Activated CD4-positive, alpha-beta T cell treated with anti-CD3 and anti-CD28 coated beads, Interleukin-2, amount 50 U/mL, for 1 hour (primary cell): ENCODE measurements around the gene CCR5AS.
"Not testable (repeated sequence)": the region's sequence is repeated elsewhere in the genome, so short reads cannot be mapped to it uniquely, and the experiment has no call there.

Experiments used
- DNase-seq: peaks from one replicate; pipeline ENCODE4 v3.0.0-alpha.2; 2020

CCR5AS gene

DNA sequence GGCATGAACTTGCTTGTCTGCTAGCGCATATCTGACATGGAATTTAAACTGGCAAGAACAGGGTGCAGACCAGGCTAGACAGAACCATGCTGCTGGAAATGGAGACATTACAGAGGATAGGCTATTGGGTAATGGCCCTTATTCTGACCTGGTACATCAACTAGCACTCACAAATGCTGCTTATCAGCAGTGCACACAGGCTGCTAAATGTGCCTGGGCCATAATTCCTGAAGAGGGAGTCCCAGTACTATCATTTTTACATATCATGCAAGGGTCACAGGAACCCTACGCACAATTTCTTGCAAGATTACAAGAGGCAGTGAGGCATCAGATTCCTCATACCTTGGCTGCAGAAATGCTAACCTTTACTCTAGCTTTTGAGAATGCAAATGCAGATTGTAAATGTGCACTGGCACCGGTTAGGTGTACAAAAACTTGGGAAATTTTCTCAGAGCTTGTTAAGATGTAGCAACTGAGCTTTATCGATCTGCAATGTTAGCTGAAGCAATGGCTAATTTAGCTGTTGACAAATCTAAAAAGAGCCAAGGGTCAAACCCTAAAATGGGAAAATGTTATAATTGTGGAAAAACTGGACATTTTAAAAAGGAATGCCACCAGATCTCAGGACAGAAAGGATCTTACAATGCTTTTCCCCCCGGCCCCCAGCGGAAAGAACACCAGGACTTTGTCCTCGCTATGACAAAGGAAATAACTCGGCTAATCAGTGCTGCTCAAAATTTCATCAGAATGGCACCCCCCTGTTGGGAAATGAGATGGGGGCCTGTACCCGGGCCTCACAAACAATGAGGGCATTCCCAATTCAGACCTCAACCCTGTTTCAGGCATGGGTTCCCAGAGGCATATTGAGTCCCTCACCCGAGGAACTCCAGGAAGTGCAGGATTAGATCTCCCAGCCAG is 21.3 kb upstream of the CCR5AS start:
- no peak for DNase-seq

DNA sequence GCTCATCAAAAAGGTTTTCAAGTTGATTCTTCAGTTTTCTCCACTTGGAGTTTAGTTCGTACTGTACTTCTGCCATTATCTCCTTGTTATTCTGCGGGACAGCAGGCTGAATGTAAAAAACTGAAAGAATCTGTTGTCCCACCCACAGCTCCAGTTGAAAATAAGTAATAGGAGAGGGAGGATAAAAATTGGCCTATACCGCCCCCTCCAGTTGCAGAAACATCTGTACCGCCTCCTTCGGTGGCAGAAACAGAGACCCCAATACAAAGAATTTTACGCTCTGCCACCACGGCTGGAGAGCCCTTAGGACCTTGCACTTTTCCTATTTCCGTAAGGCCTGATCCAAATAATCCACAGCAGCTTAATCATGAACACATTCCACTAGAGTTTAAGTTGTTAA is 20.5 kb upstream of the CCR5AS start:
- not testable (repeated sequence) for DNase-seq

DNA sequence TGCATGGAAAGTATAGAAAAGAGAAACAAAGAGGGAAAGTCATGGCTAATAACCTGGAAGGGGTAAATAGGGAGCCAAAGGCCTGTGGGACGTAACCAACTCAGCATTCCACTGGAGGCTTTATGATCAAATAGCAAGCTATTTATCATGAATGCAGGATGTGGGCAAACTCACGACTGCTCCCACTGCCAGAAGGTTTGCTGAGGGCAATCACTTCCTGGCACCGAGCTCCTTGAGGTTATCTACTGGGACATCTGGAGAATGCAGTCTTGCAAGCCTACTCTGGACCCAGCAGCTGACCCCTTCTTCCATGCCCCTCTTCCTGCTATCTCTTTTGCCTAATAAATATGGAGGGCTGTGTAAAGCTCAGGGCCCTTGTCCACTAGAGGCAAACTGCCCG is 19.6 kb upstream of the CCR5AS start:
- not testable (repeated sequence) for DNase-seq

DNA sequence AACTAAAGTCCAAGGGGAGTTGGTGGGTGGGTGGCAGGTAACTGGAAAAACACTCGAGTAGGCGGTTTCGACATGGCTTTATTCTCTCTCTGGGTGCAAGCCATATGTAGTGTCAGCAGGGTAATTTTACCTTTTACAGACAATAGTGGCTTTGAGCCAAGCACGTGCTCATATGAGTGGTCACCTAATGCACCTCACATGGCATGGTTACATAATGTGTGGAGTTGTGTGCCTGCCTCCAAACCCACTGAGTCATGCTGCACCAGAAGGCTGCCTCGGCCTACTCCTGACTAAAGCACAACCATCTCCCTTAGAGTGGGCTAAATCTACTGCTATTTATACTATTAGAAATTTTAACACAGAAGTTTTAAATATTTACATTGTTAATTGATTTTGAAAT is 16.7 kb upstream of the CCR5AS start:
- DNase-seq = no peak

DNA sequence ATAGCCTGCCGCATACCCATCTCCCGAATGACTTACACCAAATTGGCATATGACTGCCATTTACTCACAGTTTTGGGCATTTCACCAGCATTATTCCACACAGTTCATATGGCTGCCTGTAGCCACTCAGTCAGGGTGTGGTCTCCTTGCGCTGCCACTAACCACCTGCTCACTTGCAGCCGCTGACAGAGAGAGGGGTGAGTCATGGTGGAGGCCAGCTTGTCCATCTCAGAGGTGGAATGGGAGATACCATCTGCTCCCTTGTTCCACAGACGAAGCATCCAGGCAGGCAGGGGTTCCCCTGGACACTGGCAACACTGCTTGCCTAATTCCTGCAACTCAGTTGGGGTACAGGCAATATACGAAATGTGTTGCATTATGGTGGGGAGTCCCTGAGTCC is 15.8 kb upstream of the CCR5AS start:
- DNase-seq = no peak

DNA sequence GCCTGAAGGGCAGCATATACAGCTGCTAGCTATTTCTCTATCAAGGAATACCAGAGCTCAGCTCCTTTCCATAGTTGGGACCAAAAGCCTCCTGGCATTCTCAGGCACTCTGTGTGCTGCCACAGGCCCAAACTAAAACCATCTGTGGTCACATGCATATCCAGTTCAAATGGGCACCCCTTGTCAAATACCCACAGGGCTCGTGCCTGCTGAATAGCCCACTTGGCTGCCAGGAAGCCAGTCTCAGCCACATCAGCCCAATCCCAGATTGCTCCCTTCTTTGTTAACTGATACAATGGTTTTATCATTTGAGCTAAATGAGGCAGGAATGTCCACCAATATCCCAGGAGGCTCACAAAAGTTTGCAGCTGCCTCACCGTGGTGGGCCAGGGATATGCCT is 14.1 kb upstream of the CCR5AS start:
- no peak for DNase-seq

DNA sequence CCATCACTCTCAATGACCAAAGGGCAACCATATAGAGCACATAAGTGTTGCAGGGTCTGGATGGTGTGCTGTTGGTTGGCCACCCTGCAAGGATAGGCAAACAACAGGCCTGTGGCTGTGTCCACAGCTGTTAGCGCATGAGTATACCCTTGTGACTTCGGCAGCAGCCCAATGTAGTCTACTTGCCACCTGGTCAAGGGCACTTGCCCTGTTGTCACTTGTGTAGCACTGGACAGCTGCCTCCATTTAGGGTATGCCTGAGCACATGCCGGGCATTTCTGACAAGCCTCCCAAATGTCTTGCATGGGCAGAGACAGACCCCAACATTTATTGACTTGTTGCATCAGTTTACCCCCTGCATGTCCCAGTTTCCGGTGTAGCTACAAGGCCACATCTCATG is 12.9 kb upstream of the CCR5AS start:
- DNase-seq = no peak

DNA sequence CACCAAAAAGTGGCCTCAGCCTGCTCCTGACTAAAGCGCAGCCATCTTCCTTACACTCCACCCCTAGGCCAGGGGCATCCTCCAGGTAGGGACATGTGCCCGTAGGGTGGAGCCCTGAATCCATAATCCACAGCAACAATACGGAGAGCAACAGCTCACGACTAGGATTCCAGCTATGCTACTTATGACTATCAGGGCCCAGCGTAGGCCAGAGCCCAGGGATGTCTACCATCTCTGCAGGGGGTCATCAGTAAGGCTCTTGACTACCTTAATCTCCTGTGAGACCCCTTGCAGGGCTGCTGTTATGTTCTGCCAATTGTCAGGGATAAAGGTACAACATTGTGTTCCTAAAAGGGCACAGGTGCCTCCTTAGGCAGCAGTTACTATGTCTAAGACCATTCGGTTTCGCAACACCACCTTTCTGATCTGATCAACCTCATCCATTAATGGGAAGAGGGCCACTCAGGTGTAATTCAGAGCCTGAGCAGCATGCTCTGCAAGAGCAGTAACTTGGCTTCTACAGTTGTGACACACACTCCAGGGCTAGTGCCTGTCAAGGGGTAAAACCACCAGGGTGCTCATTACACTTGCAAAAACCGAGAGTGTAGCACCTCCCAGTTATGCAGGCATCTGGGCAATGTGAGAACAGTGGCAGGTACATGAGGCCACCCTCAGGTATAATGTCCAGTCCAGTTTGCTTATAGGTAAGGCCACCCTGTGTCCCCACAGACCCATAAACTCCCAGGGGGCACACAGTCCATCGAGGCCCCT is 11.2 kb upstream of the CCR5AS start:
- DNase-seq = no peak

DNA sequence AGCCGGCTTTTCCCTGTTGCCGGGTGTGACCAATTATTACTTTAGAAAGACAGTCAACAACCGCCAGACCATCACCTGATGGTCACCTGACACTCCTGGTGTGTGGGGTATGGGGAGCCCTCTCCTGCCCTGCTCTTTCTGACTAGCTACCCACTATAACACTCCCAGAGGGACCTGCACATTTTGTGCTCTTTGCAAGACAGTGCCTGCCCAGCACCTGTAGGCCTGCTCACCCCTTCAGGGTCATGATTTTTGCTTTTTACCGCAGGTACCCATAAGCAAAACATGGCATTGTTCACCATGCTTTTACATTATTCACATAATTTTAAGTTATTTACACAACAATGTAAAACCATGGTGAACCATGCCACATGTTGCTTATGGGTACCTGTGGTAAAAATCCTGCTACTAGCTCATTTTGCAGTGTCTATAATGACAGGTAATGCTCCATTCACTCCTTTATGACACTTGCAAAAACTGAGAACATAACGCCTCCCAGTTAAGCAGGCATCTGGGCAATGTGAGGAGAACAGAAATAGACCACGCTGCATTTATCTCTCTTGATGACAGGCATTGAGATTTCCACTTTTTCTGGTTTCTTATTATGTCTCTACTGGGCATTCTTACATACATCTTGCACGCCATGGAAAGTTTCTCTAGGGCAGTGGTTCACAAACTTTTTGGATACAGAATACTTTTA is 10.1 kb upstream of the CCR5AS start:
- DNase-seq = no peak

DNA sequence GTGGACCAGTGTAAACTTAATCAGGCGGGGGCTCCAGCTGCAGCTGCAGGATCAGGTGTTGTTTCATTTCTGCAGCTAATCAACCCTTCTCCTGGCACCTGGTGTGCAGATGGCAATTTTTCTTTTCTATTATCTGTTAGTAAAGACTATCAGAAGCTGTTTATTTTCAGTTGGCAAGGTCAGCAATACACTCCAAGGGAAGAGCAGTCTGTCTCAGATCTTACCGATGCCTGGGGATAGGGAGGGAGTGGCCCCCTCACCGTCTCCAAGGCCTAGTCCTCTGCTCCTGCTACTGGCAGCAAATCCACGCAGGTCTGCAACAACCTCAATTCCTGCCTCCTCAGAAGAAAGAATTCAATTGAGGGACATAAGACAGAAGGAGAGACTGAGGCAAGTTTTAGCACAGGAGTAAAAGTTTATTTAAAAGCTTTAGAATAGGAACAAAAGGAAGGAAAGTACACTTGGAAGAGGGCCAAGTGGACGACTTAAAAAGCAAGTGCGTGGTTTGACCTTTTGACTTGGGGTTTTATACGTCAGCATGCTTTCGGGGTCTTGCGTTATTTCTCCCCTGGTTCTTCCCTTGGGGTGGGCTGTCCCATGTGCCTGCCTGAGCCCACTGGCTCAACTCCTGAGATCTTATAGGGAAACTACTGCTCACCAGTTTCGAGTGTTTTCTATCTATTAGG is 9.4 kb upstream of the CCR5AS start:
- DNase-seq = no peak

DNA sequence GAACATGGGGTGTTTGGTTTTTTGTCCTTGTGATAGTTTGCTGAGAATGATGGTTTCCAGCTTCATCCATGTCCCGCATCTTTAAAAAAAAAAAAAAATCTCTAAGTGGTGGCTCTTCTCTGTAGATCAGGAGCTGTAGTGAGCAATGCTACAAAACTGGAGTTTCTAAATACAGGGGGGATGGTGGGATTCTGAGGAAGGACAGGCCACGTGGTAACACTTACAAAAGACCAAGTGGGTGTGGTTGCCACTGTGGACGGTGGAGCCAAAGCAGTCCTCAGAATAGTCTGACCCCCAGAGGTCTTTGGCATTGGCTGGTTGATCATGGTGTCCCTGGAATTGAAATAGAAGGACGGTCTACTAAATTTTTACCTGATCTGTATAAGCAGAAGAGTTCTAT is 7.9 kb upstream of the CCR5AS start:
- DNase-seq = no peak

DNA sequence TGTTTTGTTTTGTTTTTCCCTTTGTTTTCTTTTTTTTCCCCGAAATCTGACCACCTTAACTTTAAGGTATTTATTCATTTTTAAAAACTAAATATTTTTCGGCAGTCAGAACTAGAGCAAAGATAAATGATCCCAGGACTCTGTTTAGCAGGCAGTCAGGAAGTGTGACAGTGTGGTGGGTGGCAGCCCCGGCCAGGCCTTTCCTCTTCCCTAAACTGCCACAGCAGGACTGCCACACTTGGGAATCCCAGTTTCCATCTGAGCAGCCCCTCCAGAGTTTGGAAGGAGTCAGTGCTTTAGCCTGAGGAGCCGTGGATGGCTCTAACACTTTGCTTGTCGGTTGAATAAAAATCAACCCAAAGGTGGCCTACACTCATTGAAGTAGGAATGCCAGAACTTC is 7.1 kb upstream of the CCR5AS start:
- no peak for DNase-seq

DNA sequence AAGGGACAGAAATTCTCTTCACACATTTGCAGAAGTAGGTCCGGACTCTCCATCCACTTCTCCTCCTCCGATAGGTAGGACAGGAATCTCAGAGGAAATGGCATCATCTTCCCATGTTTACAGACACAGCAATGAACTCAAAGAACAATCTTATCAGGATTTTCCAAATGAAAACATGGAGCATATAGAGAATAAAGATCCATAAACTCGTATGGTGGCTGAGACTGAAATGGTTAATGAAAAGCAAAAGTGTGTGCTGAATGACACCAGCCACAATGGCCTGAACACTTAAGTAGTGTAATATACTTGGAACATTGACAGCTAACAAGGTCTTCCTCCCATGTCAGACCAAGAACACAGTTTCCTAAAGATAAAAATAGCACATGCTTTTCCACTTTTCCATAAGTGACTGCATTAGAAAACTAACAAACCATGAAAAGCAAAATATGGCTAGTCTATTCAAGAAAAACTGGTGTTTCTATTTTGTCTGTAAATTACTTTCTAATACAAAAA is 6.0 kb upstream of the CCR5AS start:
- DNase-seq = no peak

DNA sequence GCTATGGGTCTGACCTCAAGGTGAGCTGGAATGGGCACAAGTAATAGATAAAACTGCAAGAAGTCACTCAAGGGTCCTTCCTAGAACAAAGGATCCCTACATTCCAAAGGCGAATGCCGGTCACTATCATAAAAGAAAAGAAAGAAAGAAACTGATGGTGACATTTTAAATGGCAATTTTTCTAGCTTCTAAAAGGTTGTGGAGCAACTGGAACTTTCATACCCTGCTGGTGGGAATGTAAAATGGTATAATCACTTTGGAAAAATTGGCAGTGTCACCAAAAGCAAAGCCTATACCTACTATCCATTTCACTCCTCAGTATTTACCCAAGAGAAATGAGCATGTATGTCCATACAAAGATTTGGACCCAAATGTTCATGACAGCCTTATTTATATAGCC is 4.4 kb upstream of the CCR5AS start:
- DNase-seq = no peak

DNA sequence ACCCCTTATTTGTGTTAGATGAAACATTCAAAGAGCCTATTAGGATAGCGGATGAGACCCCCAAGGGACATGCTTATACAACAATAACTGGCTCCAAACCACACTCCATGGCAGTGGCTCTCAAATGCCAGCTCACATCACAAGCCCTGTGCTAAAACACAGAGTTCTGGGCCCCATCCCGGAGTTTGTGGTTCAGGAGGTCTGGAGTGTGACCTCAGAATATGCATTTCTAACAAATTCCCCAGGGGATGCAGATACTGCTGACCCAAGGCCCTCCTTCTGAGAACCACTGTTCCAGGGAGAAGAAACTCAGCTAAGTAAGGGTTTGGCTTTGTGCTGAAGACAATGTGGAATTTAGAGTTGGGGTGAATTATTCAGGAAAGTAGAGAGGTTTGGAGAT is 3.8 kb upstream of the CCR5AS start:
- DNase-seq = no peak

DNA sequence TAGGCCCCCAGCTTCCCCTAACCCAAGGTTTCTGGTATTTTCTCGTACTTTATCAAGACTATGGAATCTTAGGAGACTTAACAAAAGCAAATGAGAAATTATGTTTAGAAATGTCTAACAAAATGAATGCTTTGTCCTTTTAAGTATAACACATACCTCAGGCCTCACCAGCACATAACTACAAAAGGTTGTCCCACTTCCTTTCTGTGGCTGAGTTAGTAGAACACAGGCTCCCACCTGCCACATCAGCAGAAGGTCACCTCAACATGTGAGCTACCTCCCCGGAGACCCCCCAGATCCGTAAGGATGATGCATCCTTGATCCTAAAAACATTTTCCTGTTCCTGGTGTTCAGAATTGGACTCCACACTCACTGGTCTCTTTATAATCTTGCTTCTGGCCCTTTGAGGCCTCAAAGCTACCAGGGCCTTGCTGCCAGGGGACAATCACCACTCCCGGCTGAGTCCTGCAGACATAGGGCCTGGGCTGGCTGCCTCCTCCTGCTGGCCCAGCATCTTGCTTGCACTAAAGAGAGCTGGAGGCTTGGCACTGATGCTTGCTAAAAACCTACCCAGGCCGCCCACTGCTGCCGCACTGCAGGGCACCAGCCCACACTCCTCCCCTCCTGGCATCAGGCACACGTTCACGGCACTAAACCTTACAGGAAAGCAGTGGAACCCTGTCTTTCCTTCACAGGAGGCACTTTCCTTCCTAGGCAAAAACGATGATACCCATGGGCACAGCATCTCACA is 3.0 kb upstream of the CCR5AS start:
- no peak for DNase-seq

DNA sequence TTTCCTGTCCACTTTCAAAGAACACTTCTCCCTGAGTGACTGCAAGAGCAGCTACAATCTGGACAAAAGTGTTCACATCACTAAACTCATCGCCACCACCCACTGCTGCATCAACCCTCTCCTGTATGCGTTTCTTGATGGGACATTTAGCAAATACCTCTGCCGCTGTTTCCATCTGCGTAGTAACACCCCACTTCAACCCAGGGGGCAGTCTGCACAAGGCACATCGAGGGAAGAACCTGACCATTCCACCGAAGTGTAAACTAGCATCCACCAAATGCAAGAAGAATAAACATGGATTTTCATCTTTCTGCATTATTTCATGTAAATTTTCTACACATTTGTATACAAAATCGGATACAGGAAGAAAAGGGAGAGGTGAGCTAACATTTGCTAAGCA is 2.0 kb upstream of the CCR5AS start:
- no peak for DNase-seq

DNA sequence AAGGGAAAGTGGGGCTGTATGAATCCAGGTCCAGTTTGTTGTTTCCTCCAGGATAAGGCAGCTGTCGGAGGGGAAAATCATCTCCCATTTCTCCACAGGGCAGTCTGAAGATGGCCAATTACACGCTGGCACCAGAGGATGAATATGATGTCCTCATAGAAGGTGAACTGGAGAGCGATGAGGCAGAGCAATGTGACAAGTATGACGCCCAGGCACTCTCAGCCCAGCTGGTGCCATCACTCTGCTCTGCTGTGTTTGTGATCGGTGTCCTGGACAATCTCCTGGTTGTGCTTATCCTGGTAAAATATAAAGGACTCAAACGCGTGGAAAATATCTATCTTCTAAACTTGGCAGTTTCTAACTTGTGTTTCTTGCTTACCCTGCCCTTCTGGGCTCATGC is 1.1 kb upstream of the CCR5AS start:
- DNase-seq = no peak

DNA sequence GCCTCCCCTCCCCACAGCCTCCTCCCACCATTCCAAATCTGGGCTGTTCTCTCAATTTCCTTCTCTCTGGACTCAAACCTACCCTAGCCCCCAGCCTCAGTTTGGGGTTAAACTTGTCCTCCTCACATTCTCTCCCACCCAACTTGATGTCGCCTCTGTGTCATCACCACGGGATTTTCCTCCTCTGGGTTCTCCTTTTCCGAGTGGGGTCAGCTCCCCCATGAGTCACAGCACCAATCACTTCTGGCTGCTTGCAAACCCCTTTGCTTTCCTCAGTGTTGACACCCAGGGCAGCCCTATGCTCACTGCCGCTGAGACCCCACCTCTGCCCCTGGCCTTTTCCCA is 451 bp downstream of the CCR5AS start:
- DNase-seq = no peak

DNA sequence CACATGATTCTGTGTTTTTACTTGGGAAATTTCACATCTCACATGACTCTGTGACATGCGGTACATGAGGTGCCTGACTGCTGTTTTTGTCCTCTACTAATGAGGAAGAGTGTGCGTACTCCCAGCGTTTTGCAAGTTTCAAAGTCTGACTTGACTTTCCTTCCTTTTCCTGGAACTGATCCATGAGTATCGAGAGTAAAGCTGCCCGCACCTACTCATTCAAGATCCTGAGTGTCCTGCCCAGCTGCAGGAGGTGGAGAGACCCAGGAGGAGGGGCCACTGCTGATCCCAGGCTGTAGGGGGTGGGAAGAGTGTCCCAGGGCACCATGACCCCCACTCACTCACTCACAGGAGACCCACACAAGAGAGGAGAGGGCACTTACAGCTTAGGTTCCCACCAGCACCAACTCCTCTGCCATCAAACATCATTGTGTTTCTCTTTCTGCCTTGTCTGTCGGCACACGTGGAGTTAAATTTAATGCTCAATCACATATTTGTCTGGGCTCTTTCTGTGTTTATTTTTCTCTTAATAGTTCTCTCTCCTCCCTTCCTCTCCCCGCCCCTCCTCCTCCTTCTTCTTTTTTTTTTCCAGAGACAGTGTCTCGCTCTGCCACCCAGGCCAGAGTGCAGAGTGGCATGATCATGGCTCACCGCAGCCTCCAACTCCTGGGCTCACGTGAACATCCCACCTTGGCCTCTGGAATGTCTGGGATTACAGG is 1.4 kb downstream of the CCR5AS start:
- DNase-seq = no peak

DNA sequence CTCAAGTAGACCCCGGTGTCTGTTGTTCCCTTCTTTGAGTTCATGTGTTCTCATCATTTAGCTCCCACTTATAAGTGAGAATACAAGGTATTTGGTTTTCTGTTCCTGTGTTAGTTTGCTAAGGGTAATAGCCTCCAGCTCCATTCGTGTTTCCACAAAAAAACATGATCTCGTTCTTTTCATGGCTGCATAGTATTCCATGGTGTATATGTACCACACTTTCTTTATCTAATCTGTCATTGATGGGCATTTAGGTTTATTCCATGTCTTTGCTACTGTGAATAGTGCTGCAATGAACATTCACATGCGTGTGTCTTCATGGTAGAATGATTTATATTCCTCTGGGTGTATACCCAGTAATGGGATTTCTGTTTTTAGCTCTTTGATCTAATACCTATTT is 4.0 kb downstream of the CCR5AS start:
- not testable (repeated sequence) for DNase-seq

DNA sequence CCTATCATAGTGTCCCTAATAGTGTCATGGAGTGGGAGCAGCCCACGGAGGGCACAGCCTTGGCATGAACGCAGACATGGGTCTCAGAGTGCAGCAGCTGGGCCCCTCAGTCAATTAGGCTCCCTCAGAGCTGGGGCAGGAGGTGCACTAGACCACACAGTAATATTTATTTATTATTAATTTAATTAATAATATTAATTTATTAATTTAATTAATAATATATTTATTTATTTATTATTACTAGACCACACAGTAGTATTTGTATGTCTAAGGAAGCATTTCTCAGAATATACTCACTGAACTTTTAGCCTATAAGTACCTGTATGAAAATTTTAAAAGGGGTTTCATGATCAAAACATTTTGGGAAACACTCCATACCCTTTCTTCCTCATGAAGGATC is 5.3 kb downstream of the CCR5AS start:
- DNase-seq = no peak
